SHP77 treated with DMSO at 0.1 percent for 48 hours (cell line): ENCODE data around the gene SMLR1.

Source experiments
- DNase-seq: peaks from one replicate; lab custom pipeline; 2025; lab: John Stamatoyannopoulos, UW

The SMLR1 gene

GRCh38 chr6:130825772-130826441 lies 1.3 kb upstream of the SMLR1 start:
- DNase-seq = no peak

GRCh38 chr6:130826442-130827246 lies 562 bp upstream of the SMLR1 start:
- DNase-seq = no peak

- no peak for DNase-seq
These were observed 2.2 kb downstream of the SMLR1 start for GRCh38 chr6:130829333-130829910.

- no peak for DNase-seq
These were observed 4.4 kb downstream of the SMLR1 start for GRCh38 chr6:130831607-130832006.

DNA sequence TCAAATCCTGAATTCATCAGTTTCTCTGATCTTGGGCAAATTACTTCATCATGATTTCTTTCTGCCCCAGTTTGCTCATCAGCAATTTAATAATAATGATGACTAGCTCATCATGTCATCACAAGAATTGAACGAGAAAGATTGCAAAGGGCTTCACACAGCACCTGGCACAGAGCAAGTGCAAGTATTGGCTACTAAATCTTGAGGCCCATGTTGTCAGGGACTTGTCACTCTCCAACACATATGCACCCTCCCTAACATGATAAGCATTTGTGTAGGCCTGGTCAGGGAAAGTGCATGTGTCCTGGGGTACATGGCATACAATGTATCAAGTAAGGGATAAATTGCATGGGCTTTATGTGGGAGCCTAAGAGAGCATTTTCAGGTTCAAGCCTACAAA lies 6.4 kb downstream of the SMLR1 start:
- DNase-seq = no peak

- DNase-seq = no peak
These were observed 7.5 kb downstream of the SMLR1 start for GRCh38 chr6:130834482-130835251.

- no peak for DNase-seq
These were observed 8.9 kb downstream of the SMLR1 start for GRCh38 chr6:130836055-130836640.

DNA sequence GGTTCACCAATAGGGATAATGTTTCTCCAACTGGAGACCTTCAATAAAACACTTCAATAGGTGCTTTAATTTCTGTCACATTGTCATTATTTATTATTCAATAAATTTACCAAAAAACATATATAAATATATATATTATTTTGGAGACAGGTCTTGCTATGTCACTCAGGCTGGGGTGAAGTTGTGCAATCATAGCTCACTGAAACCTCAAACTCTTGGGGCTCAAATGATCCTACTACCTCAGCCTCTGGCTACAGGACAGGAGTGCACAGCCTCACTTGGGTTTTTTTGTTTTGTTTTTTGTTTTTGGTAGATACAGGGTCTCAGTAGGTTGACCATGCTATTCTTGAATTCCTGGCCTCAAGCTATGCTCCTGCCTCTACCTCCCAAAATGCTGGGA lies 9.9 kb downstream of the SMLR1 start:
- no peak for DNase-seq

DNA sequence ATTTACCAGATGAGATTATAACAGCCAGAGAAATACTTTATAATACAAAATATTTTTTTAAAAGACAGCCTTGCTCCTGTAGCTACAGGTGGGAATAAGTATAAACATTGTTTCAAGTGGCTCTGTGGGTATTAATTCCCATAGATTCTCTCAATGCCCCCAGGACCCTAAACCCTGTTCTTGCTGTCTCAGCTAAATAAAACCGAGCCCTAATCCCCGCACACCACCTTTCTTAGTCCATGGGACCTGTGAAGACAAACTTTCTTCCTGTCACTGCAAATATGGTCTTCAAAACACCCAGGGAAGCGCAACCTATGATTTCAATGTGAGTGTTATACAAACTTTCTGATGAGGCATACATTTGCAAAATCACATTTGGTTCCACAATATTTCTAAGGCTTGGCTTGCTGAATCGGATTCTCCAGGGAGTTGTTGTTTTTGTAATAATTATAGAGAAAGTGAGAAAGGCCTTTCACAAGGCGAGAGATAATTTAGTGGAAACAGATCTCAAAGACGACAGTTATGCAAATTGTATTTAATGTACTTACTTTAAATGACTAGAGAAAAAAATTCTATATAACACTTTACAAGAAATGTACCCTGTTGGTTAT lies 11.1 kb downstream of the SMLR1 start:
- no peak for DNase-seq

GRCh38 chr6:130838951-130839350 lies 11.7 kb downstream of the SMLR1 start:
- DNase-seq = no peak

DNA sequence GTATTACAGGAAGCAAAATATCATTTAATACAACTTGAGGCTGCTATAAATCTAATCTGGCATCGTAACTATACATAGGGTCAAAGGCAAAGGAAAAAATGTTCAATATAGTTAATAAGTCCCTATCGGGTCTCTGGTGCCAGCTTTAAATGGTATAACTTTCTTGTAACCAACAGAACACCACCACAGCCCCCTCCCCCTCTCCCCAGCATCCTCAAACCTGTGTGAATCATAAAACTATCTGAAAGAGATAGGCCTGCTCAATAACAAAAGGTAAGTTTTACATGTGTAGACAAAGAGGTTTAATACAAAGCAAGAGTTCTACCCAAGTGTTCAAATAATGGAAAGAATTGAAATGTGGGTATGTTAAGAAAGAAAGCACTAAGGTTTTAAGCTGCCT lies 12.2 kb downstream of the SMLR1 start:
- no peak for DNase-seq

DNA sequence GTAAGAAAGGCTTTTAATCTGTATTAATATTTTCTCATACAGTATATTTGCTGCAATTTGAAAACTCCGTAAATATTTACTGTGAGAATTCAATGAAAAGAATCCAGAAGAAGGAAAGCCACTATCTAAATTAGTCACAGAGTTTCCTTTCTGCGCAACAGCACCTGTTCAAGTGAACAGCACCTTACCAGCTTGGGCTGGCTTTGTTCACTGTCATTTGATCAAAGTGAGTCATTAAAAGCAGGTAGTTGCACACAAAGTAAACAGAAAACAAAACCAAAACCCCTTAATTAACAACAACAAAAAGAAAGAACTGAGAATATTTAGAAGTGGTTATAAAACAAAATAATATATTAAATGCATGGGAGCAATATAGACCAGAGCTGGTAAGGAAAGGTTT lies 12.8 kb downstream of the SMLR1 start:
- DNase-seq = no peak

DNA sequence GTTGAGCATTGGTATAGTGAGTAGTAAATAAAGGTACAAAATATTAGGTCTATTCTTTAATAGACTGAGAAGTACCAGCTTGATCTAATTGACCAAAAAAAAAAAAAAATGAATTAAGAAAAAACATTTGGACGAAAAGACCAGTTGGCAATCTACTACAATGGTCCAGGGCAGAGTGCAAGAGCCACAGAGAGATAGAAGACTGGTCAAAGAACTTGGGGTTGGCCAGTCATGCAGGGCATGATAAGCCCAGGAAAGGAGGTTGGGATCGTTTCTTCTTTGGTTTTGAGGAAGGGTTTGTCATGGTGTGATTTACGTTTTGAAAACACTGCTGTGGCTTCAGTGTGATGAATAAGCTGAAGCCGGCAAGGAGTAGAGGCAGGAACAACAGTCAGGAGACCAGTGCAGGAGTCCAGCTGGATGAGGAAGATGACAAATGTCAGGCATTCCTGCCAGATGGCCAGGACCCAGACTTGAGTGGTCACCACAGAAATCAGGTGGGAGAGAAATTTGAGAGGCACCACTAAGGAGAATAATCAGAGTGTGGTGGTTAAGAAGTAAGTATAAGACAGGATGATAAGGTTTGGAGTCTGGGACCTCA lies 14.0 kb downstream of the SMLR1 start:
- no peak for DNase-seq

- no peak for DNase-seq
These were observed 16.5 kb downstream of the SMLR1 start for GRCh38 chr6:130843575-130844320.

GRCh38 chr6:130846501-130846900 lies 19.3 kb downstream of the SMLR1 start:
- DNase-seq = no peak

GRCh38 chr6:130847001-130847910 lies 20.1 kb downstream of the SMLR1 start:
- DNase-seq = no peak

- DNase-seq = no peak
These were observed 21.7 kb downstream of the SMLR1 start for GRCh38 chr6:130848945-130849344.

DNA sequence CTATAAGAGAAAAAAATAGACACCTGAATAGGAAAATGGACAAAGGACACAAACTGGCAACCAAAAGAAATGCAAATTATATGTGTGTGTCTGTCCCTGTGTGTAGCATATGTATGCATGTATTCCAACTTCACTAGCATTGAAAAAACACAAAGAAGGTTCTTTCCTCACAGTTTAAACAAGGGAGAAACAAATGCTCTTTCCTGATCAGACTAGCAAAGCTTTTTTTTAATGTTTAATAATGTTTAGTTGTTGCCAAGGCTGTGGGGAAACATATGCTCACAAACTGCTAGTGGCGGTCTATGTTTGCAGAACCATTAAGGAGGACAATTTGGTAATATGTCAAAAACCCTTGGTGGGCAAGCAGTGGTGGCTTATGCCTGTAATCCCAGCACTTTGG lies 22.4 kb downstream of the SMLR1 start:
- no peak for DNase-seq

GRCh38 chr6:130851026-130851425 lies 23.8 kb downstream of the SMLR1 start:
- DNase-seq = no peak
